K562 (cell line): ENCODE results near the gene LTA4H. TPM values are rescaled to one million over a fixed set of nuclear protein-coding genes. Genes with fewer than 3 reads are reported as not detected.

Experiments used
- HSF4 ChIP-seq: fragments of 250-450 bp; sonication (Bioruptor Pico); IDR thresholded peaks from 2 replicates; pipeline ENCODE4 v2.1.2; 2022; ENCODE audit warnings: mild to moderate bottlenecking, moderate library complexity, borderline replicate concordance
- RAD21 ChIP-seq, 2 experiments: fragments of 250-450 bp in 1 of 2; fragments of 450-650 bp in 1 of 2; sonication (Bioruptor Pico) in 1 of 2; formaldehyde crosslinking in 1 of 2; IDR thresholded peaks in 1 of 2; conservative IDR thresholded peaks in 1 of 2; 2 replicates each; pipeline versions ENCODE4 v1.4.0 to v1.8.0; 2020 to 2022; ENCODE audit warnings: mild to moderate bottlenecking in 2 of 2, moderate library complexity in 1 of 2
- SP1 ChIP-seq: sonication (generic); formaldehyde crosslinking; IDR thresholded peaks from 2 replicates; pipeline ENCODE4 v1.8.1; 2022; ENCODE audit warnings: mild to moderate bottlenecking, missing genetic modification reagents
- SPI1 ChIP-seq: IDR thresholded peaks from 2 replicates; pipeline ENCODE4 v1.6.1; 2011; ENCODE audit warnings: low read depth, low read length, control low read depth, borderline replicate concordance
- ZNF140 ChIP-seq: fragments of 250-450 bp; sonication (Bioruptor Pico); IDR thresholded peaks from 2 replicates; pipeline ENCODE4 v1.8.0; 2021; ENCODE audit warnings: moderate library complexity, mild to moderate bottlenecking, inconsistent platforms
- polyA plus RNA-seq, 8 experiments: library from polyadenylated mRNA; depleted of rRNA in 4 of 8; stranded (reverse) in 5 of 8; unstranded in 3 of 8; fragments of >200 nt; fragmentation: Nextera tagmentation in 2 of 8; fragmentation: Illumina TruSeq in 1 of 8; extraction: Ambion mirVana in 2 of 8; extraction: Trizol in 1 of 8; gene quantifications; 2 replicates each; pipeline versions ENCODE4 v1.2.1 to v1.2.3, GENCODE V29; 2011 to 2014; ENCODE audit warnings: inconsistent platforms in 1 of 8, missing spikeins in 1 of 8
- total RNA-seq, 7 experiments: library from RNA; depleted of rRNA in 6 of 7; stranded (reverse); fragments of >200 nt in 6 of 7; fragmentation: Illumina TruSeq in 2 of 7; extraction: Trizol in 2 of 7; gene quantifications; 2 replicates each; pipeline versions ENCODE4 v1.2.1 to v1.2.3, GENCODE V29; 2011 to 2021; ENCODE audit warnings: low replicate concordance in 1 of 7
- TF ChIP-seq, protein P1 (sequence below), 2 experiments: fragments of 450-650 bp; IDR thresholded peaks; 2 replicates each; pipeline ENCODE4 v1.6.1; 2018; ENCODE audit warnings: mild to moderate bottlenecking in 2 of 2, low read depth in 1 of 2; ENCODE audit not compliant: partially characterized antibody in 2 of 2
- TF ChIP-seq, protein P2 (sequence below): fragments of 450-650 bp; IDR thresholded peaks from 2 replicates; pipeline ENCODE4 v1.6.1; 2017; ENCODE audit warnings: antibody characterized with exemption, mild to moderate bottlenecking

LTA4H gene
- total and polyA plus RNA-seq, 9 of the 15 experiments (the other 6 are each of a cell fraction or from before 2014, with no cell fraction given), result 25.2 to 58.1 (median 40.5) TPM

DNA sequence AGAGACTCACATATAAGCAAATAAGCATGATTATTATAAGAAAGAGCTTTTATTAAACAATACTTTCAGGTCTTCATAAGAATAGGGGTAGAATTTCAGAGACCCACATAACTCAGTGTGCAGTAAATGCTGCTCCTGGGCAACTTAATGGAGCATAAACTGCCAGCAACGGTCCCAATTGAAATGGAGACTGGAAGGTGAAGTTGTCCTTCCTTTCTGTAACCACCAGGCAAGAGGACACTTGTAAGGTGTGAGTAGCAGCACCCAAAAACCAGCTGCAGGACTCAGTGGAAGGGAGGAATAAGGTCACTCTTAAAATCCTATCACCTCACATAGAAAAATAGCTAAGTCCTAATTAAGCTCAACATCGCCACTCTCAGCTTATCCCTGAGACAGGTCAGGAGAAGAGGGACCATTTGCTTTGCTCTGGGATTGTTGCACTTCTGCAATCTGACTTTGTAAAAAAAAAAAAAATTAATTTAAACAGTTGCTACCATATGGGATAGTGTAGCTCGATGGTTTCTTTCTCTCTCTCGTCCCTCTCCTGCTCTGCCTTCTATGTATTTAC lies 22.7 kb upstream of the LTA4H start (continued):
- TF ChIP-seq, protein P1, sequence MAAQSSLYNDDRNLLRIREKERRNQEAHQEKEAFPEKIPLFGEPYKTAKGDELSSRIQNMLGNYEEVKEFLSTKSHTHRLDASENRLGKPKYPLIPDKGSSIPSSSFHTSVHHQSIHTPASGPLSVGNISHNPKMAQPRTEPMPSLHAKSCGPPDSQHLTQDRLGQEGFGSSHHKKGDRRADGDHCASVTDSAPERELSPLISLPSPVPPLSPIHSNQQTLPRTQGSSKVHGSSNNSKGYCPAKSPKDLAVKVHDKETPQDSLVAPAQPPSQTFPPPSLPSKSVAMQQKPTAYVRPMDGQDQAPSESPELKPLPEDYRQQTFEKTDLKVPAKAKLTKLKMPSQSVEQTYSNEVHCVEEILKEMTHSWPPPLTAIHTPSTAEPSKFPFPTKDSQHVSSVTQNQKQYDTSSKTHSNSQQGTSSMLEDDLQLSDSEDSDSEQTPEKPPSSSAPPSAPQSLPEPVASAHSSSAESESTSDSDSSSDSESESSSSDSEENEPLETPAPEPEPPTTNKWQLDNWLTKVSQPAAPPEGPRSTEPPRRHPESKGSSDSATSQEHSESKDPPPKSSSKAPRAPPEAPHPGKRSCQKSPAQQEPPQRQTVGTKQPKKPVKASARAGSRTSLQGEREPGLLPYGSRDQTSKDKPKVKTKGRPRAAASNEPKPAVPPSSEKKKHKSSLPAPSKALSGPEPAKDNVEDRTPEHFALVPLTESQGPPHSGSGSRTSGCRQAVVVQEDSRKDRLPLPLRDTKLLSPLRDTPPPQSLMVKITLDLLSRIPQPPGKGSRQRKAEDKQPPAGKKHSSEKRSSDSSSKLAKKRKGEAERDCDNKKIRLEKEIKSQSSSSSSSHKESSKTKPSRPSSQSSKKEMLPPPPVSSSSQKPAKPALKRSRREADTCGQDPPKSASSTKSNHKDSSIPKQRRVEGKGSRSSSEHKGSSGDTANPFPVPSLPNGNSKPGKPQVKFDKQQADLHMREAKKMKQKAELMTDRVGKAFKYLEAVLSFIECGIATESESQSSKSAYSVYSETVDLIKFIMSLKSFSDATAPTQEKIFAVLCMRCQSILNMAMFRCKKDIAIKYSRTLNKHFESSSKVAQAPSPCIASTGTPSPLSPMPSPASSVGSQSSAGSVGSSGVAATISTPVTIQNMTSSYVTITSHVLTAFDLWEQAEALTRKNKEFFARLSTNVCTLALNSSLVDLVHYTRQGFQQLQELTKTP (IDR thresholded peaks at IDR 0.05; ENCODE audit: low read depth in 1 of 2, partially characterized antibody in 2 of 2), result no peak
- TF ChIP-seq SPI1 (0 out of 2 replicates have a peak, but pooled peaks have one; percentile 6), SP1 (CRISPR knock-in tag) (no peak), HSF4 (no peak), ZNF140 (CRISPR knock-in tag) (no peak), RAD21 (CRISPR knock-in tag; conservative IDR thresholded peaks at IDR 0.05 in 1 of 2, IDR thresholded peaks at IDR 0.05 in 1 of 2) (peak; percentile 7 to 42; a peak in 2 of 4 replicates)
- TF ChIP-seq, protein P2, sequence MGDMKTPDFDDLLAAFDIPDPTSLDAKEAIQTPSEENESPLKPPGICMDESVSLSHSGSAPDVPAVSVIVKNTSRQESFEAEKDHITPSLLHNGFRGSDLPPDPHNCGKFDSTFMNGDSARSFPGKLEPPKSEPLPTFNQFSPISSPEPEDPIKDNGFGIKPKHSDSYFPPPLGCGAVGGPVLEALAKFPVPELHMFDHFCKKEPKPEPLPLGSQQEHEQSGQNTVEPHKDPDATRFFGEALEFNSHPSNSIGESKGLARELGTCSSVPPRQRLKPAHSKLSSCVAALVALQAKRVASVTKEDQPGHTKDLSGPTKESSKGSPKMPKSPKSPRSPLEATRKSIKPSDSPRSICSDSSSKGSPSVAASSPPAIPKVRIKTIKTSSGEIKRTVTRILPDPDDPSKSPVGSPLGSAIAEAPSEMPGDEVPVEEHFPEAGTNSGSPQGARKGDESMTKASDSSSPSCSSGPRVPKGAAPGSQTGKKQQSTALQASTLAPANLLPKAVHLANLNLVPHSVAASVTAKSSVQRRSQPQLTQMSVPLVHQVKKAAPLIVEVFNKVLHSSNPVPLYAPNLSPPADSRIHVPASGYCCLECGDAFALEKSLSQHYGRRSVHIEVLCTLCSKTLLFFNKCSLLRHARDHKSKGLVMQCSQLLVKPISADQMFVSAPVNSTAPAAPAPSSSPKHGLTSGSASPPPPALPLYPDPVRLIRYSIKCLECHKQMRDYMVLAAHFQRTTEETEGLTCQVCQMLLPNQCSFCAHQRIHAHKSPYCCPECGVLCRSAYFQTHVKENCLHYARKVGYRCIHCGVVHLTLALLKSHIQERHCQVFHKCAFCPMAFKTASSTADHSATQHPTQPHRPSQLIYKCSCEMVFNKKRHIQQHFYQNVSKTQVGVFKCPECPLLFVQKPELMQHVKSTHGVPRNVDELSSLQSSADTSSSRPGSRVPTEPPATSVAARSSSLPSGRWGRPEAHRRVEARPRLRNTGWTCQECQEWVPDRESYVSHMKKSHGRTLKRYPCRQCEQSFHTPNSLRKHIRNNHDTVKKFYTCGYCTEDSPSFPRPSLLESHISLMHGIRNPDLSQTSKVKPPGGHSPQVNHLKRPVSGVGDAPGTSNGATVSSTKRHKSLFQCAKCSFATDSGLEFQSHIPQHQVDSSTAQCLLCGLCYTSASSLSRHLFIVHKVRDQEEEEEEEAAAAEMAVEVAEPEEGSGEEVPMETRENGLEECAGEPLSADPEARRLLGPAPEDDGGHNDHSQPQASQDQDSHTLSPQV, result no peak
